HCT116 (cell line): Measurements from ENCODE around the gene SLC6A3. TPM values are rescaled to one million over a fixed set of nuclear protein-coding genes. Genes with fewer than 3 reads are reported as not detected.

ENCODE experiments used
- ATAC-seq: fragments of 200-7000 bp; cut with Tn5 transposase; 2 replicates; pipeline ENCODE4 v1.9.1; 2020; ENCODE audit warnings: mild to moderate bottlenecking, moderate library complexity
- BruUV-seq: library from RNA; stranded (reverse); fragments of 400-500 nt; replicated peaks from 2 replicates; lab custom pipeline; 2021; lab: Mats Ljungman, UMichigan
- CTCF ChIA-PET: fragments of 300-600 bp; sonication (Branson Sonifier 250); formaldehyde crosslinking; loops from one replicate; lab custom pipeline; 2021; ENCODE audit warnings: antibody characterized with exemption; lab: Charles Lee
- POLR2A ChIA-PET: fragments of 300-600, 350-600 bp; sonication (Branson Sonifier 250); formaldehyde crosslinking; loops from one replicate; lab custom pipeline; 2021; ENCODE audit warnings: antibody characterized with exemption; lab: Charles Lee
- RAD21 ChIA-PET, 2 experiments: fragments of 300-600 bp; sonication (Branson Sonifier 250); formaldehyde crosslinking; loops; one replicate each; lab custom pipeline; 2023; ENCODE audit warnings: low total read pairs in 2 of 2; ENCODE audit not compliant: uncharacterized antibody in 2 of 2, unreplicated experiment in 2 of 2, low non-redundant PET in 1 of 2; lab: Charles Lee
- DNase-seq: peaks from one replicate; pipeline ENCODE4 v3.0.0-alpha.2; 2010; ENCODE audit warnings: low read depth, low spot score
- H2AFZ ChIP-seq: fragments of 200-600 bp; shearing (Covaris generic), sonication (generic); 2 replicates; pipeline ENCODE4 v1.6.1; 2017; ENCODE audit warnings: low read depth, mixed run types, mixed read lengths, antibody characterized with exemption, low read length; ENCODE audit not compliant: poor library complexity, severe bottlenecking
- H3K27ac ChIP-seq: 2 replicates; pipeline ENCODE4 v1.5.1; 2012; ENCODE audit warnings: low read depth, low read length
- H3K27me3 ChIP-seq: fragments of 200-600 bp; sonication (generic); 2 replicates; pipeline ENCODE4 v1.6.1; 2016; ENCODE audit warnings: mixed run types, low read length, mixed read lengths; ENCODE audit not compliant: insufficient read depth
- H3K36me3 ChIP-seq, 2 experiments: fragments of 200-500 bp in 1 of 2; fragments of 200-600 bp in 1 of 2; sonication (Bioruptor generic) in 1 of 2; sonication (generic) in 1 of 2; 2 replicates each; pipeline versions ENCODE4 v1.5.1 to v1.6.1; 2014 to 2016; ENCODE audit warnings: low read length in 2 of 2, inconsistent platforms in 1 of 2, mixed read lengths in 1 of 2, mixed run types in 1 of 2; ENCODE audit not compliant: insufficient read depth in 2 of 2, control insufficient read depth in 1 of 2
- H3K4me1 ChIP-seq, 2 experiments: fragments of 200-600 bp in 1 of 2; sonication (generic) in 1 of 2; 2 replicates each; pipeline versions ENCODE4 v1.5.1 to v1.6.1; 2012 to 2017; ENCODE audit warnings: low read length in 2 of 2, inconsistent platforms in 1 of 2, mild to moderate bottlenecking in 1 of 2, mixed read lengths in 1 of 2, mixed run types in 1 of 2, moderate library complexity in 1 of 2; ENCODE audit not compliant: insufficient read depth in 2 of 2, control insufficient read depth in 1 of 2
- H3K4me2 ChIP-seq: fragments of 200-600 bp; sonication (generic); 2 replicates; pipeline ENCODE4 v1.6.1; 2017; ENCODE audit warnings: mixed run types, low read length, mixed read lengths
- H3K4me3 ChIP-seq, 2 experiments: fragments of 200-600 bp in 1 of 2; sonication (generic) in 1 of 2; replicated peaks in 1 of 2; 2 replicates each; pipeline ENCODE4 v1.5.1; 2011 to 2016; ENCODE audit warnings: low read length in 2 of 2, control low read depth in 1 of 2, low read depth in 1 of 2, mild to moderate bottlenecking in 1 of 2, mixed read lengths in 1 of 2, mixed run types in 1 of 2
- H3K79me2 ChIP-seq: fragments of 200-600 bp; sonication (generic); 2 replicates; pipeline ENCODE4 v1.6.1; 2017; ENCODE audit warnings: mild to moderate bottlenecking, mixed run types, low read length, moderate library complexity, mixed read lengths; ENCODE audit not compliant: insufficient read depth
- H3K9ac ChIP-seq: fragments of 200-600 bp; sonication (generic); 2 replicates; pipeline ENCODE4 v1.6.1; 2016; ENCODE audit warnings: low read length, mixed read lengths
- H3K9me2 ChIP-seq: fragments of 200-600 bp; sonication (generic), shearing (Covaris generic); 2 replicates; pipeline ENCODE4 v1.6.1; 2017; ENCODE audit warnings: mixed run types, mild to moderate bottlenecking, moderate library complexity; ENCODE audit not compliant: insufficient read depth
- H3K9me3 ChIP-seq, 2 experiments: fragments of 200-500 bp in 1 of 2; fragments of 200-600 bp in 1 of 2; sonication (Bioruptor generic) in 1 of 2; sonication (generic) in 1 of 2; 2 replicates each; pipeline ENCODE4 v1.6.1; 2014 to 2017; ENCODE audit warnings: low read length in 2 of 2, mixed read lengths in 2 of 2, inconsistent platforms in 1 of 2, low read depth in 1 of 2, mild to moderate bottlenecking in 1 of 2, mixed run types in 1 of 2, moderate library complexity in 1 of 2; ENCODE audit not compliant: control insufficient read depth in 1 of 2, insufficient read depth in 1 of 2
- H4K20me1 ChIP-seq: fragments of 200-600 bp; sonication (generic), shearing (Covaris generic); 2 replicates; pipeline ENCODE4 v1.6.1; 2017; ENCODE audit warnings: mixed run types, mild to moderate bottlenecking, moderate library complexity; ENCODE audit not compliant: insufficient read depth
- CBX3 ChIP-seq: IDR thresholded peaks from 2 replicates; pipeline ENCODE4 v1.6.1; 2012; ENCODE audit warnings: low read depth
- CEBPB ChIP-seq: IDR thresholded peaks from 2 replicates; pipeline ENCODE4 v1.6.1; 2012; ENCODE audit warnings: low read depth
- ELF1 ChIP-seq: IDR thresholded peaks from 2 replicates; pipeline ENCODE4 v1.6.1; 2012; ENCODE audit warnings: low read depth, borderline replicate concordance
- EZH2 ChIP-seq: fragments of 200-600 bp; sonication (generic); IDR thresholded peaks from 2 replicates; pipeline ENCODE4 v1.6.1; 2017; ENCODE audit warnings: antibody characterized with exemption, mixed run types
- EZH2phosphoT487 ChIP-seq: fragments of 200-600 bp; IDR thresholded peaks from 2 replicates; pipeline ENCODE4 v1.6.1; 2018; ENCODE audit warnings: antibody characterized with exemption, borderline replicate concordance
- MAX ChIP-seq: IDR thresholded peaks from 2 replicates; pipeline ENCODE4 v1.6.1; 2012
- POLR2A ChIP-seq: IDR thresholded peaks from 2 replicates; pipeline ENCODE4 v1.7.0; 2011; ENCODE audit warnings: borderline replicate concordance; ENCODE audit not compliant: insufficient read depth, insufficient read length; ENCODE audit errors: extremely low read depth
- POLR2AphosphoS5 ChIP-seq: IDR thresholded peaks from 2 replicates; pipeline ENCODE4 v1.6.1; 2011; ENCODE audit warnings: mild to moderate bottlenecking, low read depth, low read length, moderate library complexity
- SIN3A ChIP-seq: IDR thresholded peaks from 2 replicates; pipeline ENCODE4 v1.6.1; 2012; ENCODE audit warnings: low read depth
- TCF7L2 ChIP-seq: IDR thresholded peaks from 2 replicates; pipeline ENCODE4 v1.7.0; 2011; ENCODE audit warnings: borderline replicate concordance, inconsistent platforms; ENCODE audit not compliant: insufficient read depth, insufficient read length; ENCODE audit errors: extremely low read depth
- ZFX ChIP-seq: fragments of 450-650 bp; IDR thresholded peaks from 2 replicates; pipeline ENCODE4 v1.6.1; 2017
- intact Hi-C: fragments of 100-400 bp; cut with micrococcal nuclease; formaldehyde crosslinking; loops from 2 replicates; pipeline ENCODE4 v1.10.0; 2022
- total RNA-seq: library from RNA; stranded (reverse); gene quantifications from one replicate; pipeline ENCODE4 v1.2.1, GENCODE V29; 2021; ENCODE audit not compliant: unreplicated experiment
- TF ChIP-seq, protein P1 (sequence below): IDR thresholded peaks from 2 replicates; pipeline ENCODE4 v1.6.1; 2012
- TF ChIP-seq, protein P2 (sequence below): IDR thresholded peaks from 2 replicates; pipeline ENCODE4 v1.6.1; 2012; ENCODE audit warnings: low read depth

The SLC6A3 gene
- total RNA-seq, 1 experiment from 2014 or later, result not detected

- TF ChIP-seq POLR2A, result no peak
- no peak for TF ChIP-seq MAX
Measured at GRCh38 chr5:1473746-1474145, 28.5 kb upstream of the SLC6A3 start (continued).

DNA sequence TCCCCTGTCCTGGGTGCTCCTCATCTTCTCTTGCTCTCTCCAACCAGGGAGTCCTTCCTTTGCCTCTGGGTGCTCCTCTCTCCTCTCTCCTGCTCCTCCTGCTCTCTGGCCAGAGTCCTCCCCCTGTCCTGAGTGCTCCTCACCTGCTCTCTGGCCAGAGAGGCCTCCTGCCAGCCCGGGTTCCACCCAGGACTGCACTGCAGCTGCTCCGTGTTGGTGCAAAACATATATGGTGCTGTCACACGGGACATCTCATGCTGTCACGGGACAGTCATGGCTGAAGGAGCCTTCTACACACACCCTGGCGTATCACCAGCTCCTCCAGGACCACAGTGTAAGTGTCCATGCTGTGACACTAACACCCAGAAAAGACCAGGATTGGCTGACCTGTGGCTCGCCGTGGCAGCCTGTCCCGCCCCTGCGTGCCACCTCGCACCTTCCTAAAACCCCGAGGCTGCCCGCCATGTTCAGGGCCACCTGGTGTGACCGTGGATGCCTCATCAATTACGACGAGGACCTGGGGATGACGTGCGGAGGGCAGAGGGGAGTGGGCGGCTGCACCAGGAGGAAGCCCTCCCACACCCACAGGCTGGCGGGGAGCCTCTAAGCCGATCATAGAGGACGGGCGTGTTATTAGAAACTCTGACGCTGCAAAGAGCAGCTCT, 27.9 kb upstream of the SLC6A3 start:
- H3K27me3 ChIP-seq, result no peaks in the 10 kb centered on the region
- ChIA-PET POLR2A (no interaction called here), CTCF (no interaction called here), RAD21 (no interaction called here)
- no peaks in the 10 kb centered on the region for H3K9me2 ChIP-seq
- DNase-seq, result no peak
- no peak overlapping the region for H2AFZ ChIP-seq
- H3K4me1 ChIP-seq, result no peaks in the 10 kb centered on the region
- no peak for ATAC-seq
- no peak overlapping the region for H3K27ac ChIP-seq
- no peak overlapping the region for H3K4me3 ChIP-seq
- intact Hi-C loops, result no loop called here
- no TSS peak for BruUV-seq
- no peak for TF ChIP-seq TCF7L2
- TF ChIP-seq, protein P1, sequence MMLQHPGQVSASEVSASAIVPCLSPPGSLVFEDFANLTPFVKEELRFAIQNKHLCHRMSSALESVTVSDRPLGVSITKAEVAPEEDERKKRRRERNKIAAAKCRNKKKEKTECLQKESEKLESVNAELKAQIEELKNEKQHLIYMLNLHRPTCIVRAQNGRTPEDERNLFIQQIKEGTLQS, result no peak
- TF ChIP-seq EZH2, result no peak
- no peak for TF ChIP-seq SIN3A
- no peak for TF ChIP-seq ZFX
- TF ChIP-seq EZH2phosphoT487, result no peak
- no peak for TF ChIP-seq ELF1
- no peak for TF ChIP-seq CBX3
- TF ChIP-seq POLR2A, result no peak
- TF ChIP-seq CEBPB, result no peak
- TF ChIP-seq, protein P2, sequence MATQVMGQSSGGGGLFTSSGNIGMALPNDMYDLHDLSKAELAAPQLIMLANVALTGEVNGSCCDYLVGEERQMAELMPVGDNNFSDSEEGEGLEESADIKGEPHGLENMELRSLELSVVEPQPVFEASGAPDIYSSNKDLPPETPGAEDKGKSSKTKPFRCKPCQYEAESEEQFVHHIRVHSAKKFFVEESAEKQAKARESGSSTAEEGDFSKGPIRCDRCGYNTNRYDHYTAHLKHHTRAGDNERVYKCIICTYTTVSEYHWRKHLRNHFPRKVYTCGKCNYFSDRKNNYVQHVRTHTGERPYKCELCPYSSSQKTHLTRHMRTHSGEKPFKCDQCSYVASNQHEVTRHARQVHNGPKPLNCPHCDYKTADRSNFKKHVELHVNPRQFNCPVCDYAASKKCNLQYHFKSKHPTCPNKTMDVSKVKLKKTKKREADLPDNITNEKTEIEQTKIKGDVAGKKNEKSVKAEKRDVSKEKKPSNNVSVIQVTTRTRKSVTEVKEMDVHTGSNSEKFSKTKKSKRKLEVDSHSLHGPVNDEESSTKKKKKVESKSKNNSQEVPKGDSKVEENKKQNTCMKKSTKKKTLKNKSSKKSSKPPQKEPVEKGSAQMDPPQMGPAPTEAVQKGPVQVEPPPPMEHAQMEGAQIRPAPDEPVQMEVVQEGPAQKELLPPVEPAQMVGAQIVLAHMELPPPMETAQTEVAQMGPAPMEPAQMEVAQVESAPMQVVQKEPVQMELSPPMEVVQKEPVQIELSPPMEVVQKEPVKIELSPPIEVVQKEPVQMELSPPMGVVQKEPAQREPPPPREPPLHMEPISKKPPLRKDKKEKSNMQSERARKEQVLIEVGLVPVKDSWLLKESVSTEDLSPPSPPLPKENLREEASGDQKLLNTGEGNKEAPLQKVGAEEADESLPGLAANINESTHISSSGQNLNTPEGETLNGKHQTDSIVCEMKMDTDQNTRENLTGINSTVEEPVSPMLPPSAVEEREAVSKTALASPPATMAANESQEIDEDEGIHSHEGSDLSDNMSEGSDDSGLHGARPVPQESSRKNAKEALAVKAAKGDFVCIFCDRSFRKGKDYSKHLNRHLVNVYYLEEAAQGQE, result no peak
- no peak for TF ChIP-seq POLR2AphosphoS5
- no peak for TF ChIP-seq MAX
- peaks cover 14 to 24% of the 10 kb centered on the region in 2 experiments; a peak in 3 of 4 replicates for H3K36me3 ChIP-seq
- no peaks in the 10 kb centered on the region for H3K9me3 ChIP-seq
- H3K4me2 ChIP-seq, result no peak overlapping the region
- no peak overlapping the region for H3K9ac ChIP-seq
- H4K20me1 ChIP-seq, result no peaks in the 10 kb centered on the region
- H3K79me2 ChIP-seq, result no peaks in the 10 kb centered on the region
